ENCODE results near the gene SLC13A4. TPM values are rescaled to one million over a fixed set of nuclear protein-coding genes. Genes with fewer than 3 reads are reported as not detected.

The SLC13A4 gene
- polyA plus RNA-seq, 1 donor from 2014 or later: 1.4 TPM

DNA sequence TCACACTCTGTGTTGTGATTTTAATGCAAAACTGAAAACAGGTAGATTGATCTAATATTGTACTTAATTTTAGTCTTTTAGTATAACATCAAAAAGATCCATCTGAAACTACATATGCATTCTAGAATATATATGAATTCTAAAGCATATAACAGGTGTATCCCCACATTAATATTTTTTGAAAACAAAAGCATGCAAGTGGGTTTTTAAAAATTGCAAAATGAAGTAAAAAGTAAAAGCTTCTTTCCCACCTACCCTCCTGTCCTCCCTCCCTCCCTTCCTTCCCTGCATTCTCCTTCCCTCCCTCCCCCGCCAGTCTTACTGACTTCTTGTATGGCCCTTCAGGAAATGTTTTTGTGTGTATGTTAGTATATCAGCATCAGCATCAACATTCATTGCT is 80.2 kb downstream of the SLC13A4 start:
- Histone ChIP-seq H3K36me3 (ENCODE audit: insufficient read depth, low read length) (no peaks in the 10 kb centered on the region), H3K9me2 (ENCODE audit: insufficient read depth, low read length) (no peaks in the 10 kb centered on the region), H3K9ac (ENCODE audit: low read length) (no peak overlapping the region), H3K4me3 (ENCODE audit: low read length) (no peak overlapping the region), H4K20me1 (ENCODE audit: insufficient read depth) (no peaks in the 10 kb centered on the region), H3K4me2 (ENCODE audit: low read length) (no peak overlapping the region), H3K9me3 (ENCODE audit: low read length) (no peaks in the 10 kb centered on the region), H3K27ac (ENCODE audit: low read length) (no peak overlapping the region), H3K79me2 (replicated peaks; ENCODE audit: insufficient read depth, low read length) (no peaks in the 10 kb centered on the region), H3F3A (ENCODE audit: insufficient read depth, low read length, poor library complexity, severe bottlenecking) (no peaks in the 10 kb centered on the region), H3K27me3 (ENCODE audit: insufficient read depth, low read depth, low read length) (no peaks in the 10 kb centered on the region), H2AFZ (ENCODE audit: low read depth, low read length) (no peak overlapping the region)
- TF ChIP-seq RAD21 (conservative IDR thresholded peaks at IDR 0.05) (no peak), CTCF (IDR thresholded peaks at IDR 0.05; ENCODE audit: poor library complexity, severe bottlenecking) (no peak), EZH2 (IDR thresholded peaks at IDR 0.05; ENCODE audit: borderline replicate concordance, insufficient read depth, low read length, poor library complexity, severe bottlenecking) (no peak), TAF1 (IDR thresholded peaks at IDR 0.05; ENCODE audit: low read depth) (no peak), EP300 (conservative IDR thresholded peaks at IDR 0.05; ENCODE audit: poor library complexity, severe bottlenecking) (no peak), POLR2AphosphoS5 (IDR thresholded peaks at IDR 0.05) (no peak), MXI1 (conservative IDR thresholded peaks at IDR 0.05; ENCODE audit: poor library complexity, severe bottlenecking) (no peak), SMC3 (conservative IDR thresholded peaks at IDR 0.05; ENCODE audit: poor library complexity) (no peak)
- TF ChIP-seq, protein P1, sequence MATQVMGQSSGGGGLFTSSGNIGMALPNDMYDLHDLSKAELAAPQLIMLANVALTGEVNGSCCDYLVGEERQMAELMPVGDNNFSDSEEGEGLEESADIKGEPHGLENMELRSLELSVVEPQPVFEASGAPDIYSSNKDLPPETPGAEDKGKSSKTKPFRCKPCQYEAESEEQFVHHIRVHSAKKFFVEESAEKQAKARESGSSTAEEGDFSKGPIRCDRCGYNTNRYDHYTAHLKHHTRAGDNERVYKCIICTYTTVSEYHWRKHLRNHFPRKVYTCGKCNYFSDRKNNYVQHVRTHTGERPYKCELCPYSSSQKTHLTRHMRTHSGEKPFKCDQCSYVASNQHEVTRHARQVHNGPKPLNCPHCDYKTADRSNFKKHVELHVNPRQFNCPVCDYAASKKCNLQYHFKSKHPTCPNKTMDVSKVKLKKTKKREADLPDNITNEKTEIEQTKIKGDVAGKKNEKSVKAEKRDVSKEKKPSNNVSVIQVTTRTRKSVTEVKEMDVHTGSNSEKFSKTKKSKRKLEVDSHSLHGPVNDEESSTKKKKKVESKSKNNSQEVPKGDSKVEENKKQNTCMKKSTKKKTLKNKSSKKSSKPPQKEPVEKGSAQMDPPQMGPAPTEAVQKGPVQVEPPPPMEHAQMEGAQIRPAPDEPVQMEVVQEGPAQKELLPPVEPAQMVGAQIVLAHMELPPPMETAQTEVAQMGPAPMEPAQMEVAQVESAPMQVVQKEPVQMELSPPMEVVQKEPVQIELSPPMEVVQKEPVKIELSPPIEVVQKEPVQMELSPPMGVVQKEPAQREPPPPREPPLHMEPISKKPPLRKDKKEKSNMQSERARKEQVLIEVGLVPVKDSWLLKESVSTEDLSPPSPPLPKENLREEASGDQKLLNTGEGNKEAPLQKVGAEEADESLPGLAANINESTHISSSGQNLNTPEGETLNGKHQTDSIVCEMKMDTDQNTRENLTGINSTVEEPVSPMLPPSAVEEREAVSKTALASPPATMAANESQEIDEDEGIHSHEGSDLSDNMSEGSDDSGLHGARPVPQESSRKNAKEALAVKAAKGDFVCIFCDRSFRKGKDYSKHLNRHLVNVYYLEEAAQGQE (IDR thresholded peaks at IDR 0.05; ENCODE audit: borderline replicate concordance): no peak

DNA sequence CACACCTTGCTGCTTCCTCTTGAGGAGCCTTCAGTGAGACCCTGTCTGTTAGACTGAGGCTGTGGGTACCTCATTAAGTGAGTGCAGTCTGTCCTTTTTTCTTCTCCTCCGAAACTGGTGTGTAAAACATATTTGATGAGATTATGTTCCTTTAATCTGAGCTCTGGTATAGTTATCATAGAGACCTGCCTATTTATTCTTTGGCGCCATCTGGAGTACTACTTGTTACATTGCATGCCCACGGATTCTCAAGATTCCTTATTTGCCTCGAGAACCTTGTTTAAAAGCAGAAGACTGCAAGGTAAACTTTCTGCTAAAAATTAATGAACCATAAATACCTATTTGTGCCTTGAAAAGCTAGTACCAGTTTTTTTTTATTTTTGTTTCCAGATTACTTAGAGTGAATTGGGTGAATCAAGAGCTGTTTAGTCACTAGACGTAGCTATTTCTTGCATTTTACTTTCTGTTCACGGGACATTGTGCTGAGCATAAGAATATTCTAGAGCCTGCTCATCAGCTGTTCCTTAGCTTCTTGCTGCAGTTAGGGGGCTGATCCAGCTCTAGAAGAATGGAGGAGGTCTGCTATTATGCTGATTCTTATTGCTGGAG is 82.6 kb downstream of the SLC13A4 start:
- Histone ChIP-seq H3K9me2 (ENCODE audit: insufficient read depth, low read length) (no peaks in the 10 kb centered on the region), H3K79me2 (replicated peaks; ENCODE audit: insufficient read depth, low read length) (no peaks in the 10 kb centered on the region), H3K9me3 (ENCODE audit: low read length) (no peaks in the 10 kb centered on the region), H3K4me3 (ENCODE audit: low read length) (no peak overlapping the region), H4K20me1 (ENCODE audit: insufficient read depth) (no peaks in the 10 kb centered on the region), H3F3A (ENCODE audit: insufficient read depth, low read length, poor library complexity, severe bottlenecking) (no peaks in the 10 kb centered on the region), H3K36me3 (ENCODE audit: insufficient read depth, low read length) (no peaks in the 10 kb centered on the region), H3K4me2 (ENCODE audit: low read length) (no peak overlapping the region), H2AFZ (ENCODE audit: low read depth, low read length) (no peak overlapping the region), H3K9ac (ENCODE audit: low read length) (no peak overlapping the region), H3K27me3 (ENCODE audit: insufficient read depth, low read depth, low read length) (no peaks in the 10 kb centered on the region), H3K27ac (ENCODE audit: low read length) (no peak overlapping the region)
- TF ChIP-seq SMC3 (conservative IDR thresholded peaks at IDR 0.05; ENCODE audit: poor library complexity): peak; percentile 84
- peak; percentile 76 for TF ChIP-seq RAD21 (conservative IDR thresholded peaks at IDR 0.05)
- peak; percentile 83 for TF ChIP-seq CTCF (IDR thresholded peaks at IDR 0.05; ENCODE audit: poor library complexity, severe bottlenecking)
- TF ChIP-seq POLR2AphosphoS5 (IDR thresholded peaks at IDR 0.05): no peak

Data from neural cell (in vitro differentiated cells).